HG02610 (cell line): ENCODE results near the gene SPATS2L.

Experiments
- ATAC-seq: cut with Tn5 transposase; IDR thresholded peaks from one replicate; pipeline ENCODE4 v1.9.1; 2021; ENCODE audit warnings: mild to moderate bottlenecking, moderate library complexity; ENCODE audit not compliant: unreplicated experiment

SPATS2L gene

DNA sequence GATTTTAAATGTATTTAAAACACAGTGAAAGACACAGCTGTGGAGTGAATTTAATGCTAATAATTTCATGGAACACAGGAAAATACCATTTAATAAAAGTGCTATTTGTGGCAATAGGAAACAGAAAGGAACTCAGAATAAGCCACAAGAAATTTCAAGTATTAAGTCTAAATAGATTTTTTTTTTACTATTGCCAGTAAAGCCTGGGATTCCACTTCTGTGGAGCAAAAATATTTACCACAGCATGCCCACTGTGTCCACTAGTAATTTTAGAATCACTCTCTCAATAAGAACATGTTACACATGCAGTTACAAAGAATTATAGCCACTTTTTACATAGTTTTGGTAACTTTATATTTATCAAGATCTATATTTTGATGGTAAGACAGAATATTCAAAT, 186.2 kb downstream of the SPATS2L start:
- no peak for ATAC-seq

DNA sequence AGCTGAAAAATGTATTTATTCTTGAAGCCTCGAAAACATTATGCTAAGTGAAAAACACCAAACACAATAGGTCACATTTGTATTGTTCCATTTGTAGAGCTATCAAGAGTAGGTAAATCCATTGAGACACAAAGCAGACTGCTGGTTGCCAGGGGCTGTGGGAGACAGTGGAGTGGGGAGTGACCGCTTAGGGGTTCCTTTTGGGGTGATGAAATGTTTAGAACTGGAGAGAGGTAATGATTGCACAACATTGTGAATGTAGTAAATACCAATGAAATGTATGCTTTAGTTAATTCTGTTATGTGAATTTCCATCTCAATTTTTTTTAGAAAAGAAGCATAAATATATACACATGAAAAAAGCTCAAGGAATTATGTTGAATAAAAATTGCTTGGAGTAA, 187.6 kb downstream of the SPATS2L start:
- no peak for ATAC-seq

DNA sequence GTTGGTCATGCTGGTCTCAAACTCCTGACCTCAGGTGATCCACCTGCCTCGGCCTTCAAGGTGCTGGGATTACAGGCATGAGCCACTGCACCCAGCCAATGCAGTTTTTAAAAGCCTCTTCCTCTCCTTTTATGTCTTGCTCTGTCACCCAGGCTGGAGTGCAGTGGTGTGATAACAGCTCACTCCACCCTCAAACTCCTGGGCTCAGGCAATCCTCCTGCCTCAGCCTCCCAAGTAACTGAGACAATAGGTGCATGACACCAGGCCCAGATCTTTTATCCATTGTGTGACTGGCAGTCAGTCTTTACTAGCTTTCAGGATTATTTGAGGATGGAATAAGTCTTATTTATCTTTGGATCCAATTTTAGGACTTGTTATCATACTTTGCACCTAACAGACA, 190.2 kb downstream of the SPATS2L start:
- no peak for ATAC-seq

DNA sequence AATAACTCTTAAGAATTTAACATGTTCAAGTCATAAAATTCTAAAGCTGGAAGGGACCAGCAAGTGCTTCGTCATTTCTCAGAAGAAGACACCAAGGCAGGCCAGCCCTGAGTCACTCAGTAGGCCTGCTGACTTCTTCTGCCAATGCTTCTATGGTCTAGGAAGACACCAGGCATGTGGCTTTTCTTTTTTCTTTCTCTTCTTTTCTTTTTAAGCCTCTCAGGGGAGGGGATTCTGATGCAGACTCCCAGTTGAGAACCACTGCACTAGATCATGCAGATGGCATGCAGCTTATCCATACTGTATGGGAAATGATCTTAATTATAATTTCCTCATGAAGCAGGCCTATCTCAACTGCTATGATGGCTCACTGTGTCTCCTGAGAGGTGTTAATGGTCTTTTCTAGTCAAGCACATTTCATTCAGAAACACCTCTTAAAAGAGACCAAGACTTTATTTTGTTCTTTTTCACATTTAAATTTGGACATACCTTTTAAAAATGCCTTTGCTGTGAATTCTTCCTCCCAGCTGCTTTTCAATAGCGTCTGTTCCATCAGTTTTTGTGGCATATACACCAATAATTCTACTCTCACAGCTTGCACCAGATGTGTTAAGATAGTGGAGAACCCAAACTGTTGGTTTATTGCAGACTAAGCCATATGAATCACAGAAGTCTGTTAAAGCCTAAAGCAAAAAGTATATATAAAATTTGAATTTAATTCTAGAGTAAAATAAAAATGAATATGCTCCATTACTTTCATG, 192.1 kb downstream of the SPATS2L start:
- ATAC-seq: no peak

DNA sequence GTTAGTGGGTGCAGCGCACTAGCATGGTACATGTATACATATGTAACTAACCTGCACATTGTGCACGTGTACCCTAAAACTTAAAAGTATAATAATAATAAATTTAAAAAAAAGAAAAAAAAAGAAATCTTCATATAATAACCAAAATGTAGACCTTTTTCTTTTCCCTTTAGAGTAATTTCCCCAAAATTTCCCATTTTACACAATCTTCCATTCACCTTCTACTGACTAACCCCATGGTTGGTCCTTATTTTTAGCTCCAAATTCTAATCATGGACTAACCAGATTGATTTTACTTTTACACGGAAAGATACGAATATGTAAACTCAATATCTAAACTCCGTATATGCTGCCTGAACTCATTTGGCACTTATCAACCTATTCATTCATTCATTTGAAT, 195.7 kb downstream of the SPATS2L start:
- no peak for ATAC-seq

DNA sequence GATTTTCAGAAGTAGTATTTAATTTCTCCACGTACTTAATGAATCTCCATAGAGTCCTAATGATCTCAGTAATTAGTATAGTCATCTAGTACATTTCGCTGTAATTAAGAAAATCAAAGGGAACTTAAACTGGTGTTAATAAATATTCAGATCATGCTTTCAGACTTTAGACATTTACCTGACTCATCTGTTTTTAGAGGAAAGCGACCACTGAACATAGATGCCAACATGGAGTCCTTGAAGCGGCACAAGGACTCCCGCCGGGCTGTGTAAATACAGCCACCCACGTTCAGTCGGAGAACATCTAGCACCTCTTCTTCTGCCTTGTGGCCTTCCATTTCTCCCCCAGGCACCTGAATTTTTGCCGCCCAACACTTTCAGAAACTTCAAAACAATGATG, 200.2 kb downstream of the SPATS2L start:
- no peak for ATAC-seq

DNA sequence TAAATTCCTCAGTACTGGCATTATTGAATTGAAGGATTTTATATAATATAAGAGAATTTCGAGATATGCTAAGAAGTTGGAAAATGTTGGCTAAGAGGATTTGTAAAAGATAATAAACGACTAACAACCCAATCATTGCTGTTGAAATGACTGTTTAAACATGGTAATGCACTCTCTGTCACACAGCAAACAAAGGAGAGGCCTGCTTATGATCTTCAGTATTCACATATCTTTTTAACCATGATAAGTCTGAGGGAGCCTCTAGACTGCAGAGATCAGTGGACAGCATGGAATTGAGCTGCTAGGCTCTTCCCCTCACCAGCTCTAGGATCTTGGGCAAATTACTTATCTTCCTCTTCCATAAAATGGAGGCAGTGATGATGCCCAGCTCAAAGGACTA, 200.7 kb downstream of the SPATS2L start:
- ATAC-seq: no peak

DNA sequence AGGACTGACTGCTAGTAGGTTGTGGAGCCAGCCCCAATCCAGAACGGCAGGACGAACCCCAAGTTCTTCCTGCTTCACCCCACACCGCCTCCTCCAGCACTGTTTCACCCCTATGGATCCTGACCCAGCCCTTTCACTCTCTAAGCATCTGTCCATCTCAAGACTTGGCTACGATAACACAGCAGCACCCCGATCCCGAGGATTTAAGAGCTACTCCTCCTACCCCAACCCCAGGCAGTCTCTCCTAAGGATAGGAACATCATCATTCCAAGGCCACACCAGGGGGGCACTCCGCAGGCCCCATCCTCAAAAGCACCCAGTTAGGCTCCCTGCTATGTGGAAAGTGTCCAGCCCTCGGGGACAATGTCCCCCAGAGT, 202.7 kb downstream of the SPATS2L start:
- ATAC-seq: no peak

DNA sequence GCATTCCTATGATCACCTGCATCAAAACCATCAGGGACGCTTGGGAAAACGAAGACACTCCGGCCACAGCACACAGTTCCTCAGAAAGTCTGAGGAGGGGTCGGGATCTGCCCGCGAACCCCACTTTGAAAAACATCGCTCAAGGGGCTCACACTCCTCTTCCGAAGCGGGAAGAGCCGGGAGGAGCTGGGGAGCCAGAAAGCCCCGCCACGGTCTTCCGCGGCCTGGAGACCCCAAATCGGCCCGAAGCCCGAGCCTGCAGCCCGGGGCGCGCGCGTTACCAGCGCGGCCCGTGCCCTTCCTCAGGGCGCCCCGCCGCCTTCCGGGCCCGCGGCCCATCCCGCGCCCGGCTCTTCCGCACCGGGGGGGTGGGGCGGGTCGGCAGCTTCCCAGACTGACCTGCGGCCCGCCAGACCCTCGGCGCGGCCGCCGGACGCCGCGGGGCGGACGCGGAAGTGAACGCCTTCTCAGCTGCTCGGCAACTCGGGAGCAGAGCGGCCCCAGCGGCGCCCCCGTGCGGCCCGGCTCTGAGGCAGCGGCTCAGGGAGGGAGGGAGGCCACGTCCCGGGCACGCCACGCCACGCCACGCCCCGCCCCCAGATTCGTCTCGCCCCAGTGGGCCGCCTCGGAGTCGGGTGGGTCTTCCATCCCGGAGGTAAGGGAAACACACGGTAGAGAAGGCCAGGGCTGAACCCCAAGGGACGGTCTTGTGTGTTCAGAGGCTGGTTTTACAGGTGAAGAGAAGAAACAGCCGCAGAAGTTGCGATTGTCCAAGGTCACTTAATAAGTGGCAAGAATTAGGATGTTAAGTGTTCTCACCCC, 203.3 kb downstream of the SPATS2L start, which contains the start of gene KCTD18:
Gene KCTD18, minus strand, starts transcription at position 457 of the 822 bp plus-strand sequence. CDS start 3,052 bp downstream, outside the sequence.
- ATAC-seq: peak; percentile 99

DNA sequence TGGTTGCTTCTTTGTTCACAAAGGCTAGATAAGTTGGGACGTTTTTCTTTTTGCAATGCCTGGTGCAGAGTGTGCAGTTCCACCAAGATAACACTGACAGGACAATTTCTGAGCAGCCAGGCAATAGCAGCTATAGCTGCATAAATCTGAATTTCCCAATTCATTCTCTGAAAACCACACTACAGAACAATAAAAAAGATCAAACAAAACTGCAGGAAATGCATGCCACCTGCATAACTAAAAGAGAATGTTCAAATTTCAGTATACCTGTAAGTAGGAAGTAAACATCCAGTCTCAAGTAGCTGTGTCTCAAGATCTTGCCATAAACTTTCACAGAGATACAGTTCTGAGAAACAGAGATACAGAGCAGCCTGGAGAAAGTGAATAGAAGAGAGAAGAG, 208.7 kb downstream of the SPATS2L start:
- no peak for ATAC-seq

DNA sequence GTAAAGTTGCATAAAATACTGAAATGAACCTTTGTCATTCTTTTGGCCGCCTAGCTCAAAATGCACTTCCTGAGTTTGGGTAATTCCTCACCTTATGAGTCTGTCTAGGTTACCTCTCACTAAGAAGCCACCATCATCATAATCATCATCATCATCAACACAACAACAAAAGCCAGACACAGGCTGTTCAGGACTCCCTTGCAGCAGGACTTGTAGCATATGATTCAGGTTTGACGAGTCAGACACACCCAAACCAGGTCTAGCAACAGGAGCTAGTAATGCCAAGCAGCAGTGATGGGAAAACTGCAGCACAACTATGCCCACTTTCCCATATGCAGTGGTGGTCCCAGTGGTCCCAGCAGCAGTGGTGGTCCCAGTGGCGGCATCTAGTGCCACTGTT, 216.7 kb downstream of the SPATS2L start:
- no peak for ATAC-seq

DNA sequence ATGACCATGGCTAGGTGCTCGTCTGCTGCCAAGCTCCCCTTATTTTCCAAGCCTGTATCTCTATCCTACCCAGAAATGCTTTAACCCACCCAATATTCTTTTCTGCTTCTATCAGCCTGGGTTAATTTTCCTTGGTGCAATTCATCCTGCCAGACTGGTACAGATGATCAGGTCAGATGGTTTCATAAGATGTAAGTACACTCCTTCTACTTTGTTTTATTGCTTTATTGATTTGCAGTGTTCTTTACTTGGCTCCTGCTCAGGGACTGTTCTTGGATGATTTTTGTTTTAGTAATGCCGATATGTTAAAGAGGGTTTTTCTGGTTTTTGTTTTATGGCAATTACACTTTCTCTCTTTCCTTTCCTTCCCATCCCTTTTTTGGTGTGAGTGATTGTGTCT, 217.1 kb downstream of the SPATS2L start:
- no peak for ATAC-seq

DNA sequence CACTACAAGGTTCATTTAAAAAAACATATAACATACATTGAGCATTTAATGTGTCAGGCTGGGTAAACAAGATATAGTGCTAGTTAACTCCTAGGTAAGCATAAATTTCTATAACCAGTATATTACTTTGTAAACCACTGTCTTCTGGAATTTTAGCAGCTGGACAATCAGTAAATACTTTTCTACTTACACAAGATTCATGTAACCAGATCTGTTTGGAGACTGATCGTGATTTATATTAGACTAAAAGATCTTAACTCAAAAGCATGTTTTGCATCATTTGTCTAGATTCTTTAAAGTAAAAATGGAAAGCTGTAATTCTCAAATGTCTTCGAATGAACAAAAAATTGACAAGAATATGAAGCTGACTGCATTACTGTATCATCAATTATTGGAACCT, 218.6 kb downstream of the SPATS2L start:
- ATAC-seq: no peak

DNA sequence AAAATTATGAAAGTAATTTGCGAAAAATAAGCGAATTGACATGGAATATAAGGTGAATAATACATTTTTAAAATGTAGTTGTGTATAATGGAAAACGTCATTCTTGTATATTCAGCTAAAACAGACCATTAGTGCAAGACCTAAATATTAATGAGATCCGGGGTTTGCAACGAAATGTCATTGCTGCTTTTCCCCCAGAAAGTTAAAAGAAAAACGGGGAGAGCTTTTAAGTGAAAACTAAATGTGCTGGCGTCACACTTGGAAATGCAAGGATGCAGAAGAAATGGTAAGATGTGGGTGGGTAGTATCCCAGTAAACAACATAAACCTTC, 219.0 kb downstream of the SPATS2L start:
- no peak for ATAC-seq

DNA sequence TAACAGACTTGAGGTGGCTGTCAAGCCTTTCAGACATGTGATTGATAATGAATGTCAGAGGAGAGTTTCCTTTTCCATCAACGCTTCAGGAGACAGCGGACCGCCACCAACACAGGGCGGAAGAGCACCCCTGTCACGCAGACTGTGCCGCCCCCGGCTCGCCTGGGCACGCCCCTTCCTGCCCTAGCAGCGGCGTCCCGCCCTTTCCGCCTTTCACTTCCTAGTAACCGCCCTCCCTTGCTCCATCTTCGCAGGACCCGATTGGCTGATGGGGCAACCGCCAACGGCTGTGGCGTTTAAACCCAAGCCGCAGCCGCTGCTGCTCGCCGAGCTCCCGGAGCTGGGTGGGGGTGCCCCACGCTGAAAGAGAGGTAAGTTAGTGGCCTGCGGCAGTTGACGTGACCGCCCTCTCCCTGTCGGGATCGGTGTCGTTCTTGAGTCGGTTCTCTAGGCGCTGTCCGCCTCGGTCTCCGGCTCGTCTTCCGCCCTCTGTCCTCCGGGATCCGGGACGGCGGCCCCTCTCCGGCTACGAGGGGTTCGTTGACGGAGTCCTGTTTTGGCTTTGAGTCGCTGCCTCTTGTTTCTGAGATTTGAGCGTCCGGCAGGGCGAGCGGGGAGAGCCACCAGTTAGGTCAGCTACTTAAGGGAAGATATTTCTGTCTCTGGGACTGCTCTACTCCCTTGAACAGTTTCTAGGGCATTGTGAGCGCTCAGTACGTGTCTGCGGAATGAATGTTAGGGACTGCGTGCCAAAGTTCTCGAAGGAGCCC, 219.6 kb downstream of the SPATS2L start, which contains the start of gene SGO2:
Gene SGO2, plus strand, starts transcription at position 326 of the 770 bp plus-strand sequence. CDS start 6,769 bp downstream, outside the sequence.
- peak; percentile 100 for ATAC-seq

DNA sequence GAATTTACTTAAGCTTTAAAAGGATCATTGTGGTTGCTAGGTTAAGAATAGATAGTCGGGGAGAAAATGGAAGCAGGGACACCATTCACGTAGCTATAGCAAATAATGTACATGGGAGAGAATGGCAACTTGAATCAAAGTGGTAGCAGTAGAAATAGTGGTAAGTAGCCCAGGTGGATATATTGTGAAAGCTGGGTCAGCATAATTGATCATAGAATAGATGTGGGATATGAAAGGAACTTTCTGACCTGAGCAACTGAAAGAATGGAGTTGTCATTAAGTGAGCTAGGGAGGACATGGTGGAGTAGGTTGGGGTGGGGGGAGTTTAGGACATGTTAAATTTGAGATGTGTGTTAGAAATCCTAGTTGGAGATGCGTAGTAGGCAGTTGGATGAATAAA, 221.7 kb downstream of the SPATS2L start:
- no peak for ATAC-seq
